HepG2 (cell line): ENCODE measurements around the gene ACE2. TPM values are rescaled to one million over a fixed set of nuclear protein-coding genes. Genes with fewer than 3 reads are reported as not detected.

Experiments
- ATAC-seq: fragments of 200-7000 bp; cut with Tn5 transposase; 3 replicates; pipeline ENCODE4 v1.9.1; 2020; ENCODE audit warnings: mild to moderate bottlenecking, moderate library complexity
- BruUV-seq: library from RNA; stranded (reverse); fragments of 400-500 nt; replicated peaks from 2 replicates; lab custom pipeline; 2021; lab: Mats Ljungman, UMichigan
- CTCF ChIA-PET: fragments of 300-600 bp; formaldehyde crosslinking; extraction: SDS; loops from one replicate; lab custom pipeline; 2021; ENCODE audit warnings: low total read pairs, inconsistent platforms, low intra/inter-chr PET ratio; lab: Yijun Ruan, JAX
- POLR2A ChIA-PET: fragments of 350-600 bp; sonication (Branson Sonifier 250); formaldehyde crosslinking; loops from one replicate; lab custom pipeline; 2020; ENCODE audit warnings: antibody characterized with exemption, inconsistent platforms; lab: Yijun Ruan, JAX
- DNase-seq: peaks from one replicate; pipeline ENCODE4 v3.0.0-alpha.2; 2015; ENCODE audit warnings: low spot score
- FAIRE-seq: peaks from 3 replicates; lab custom pipeline; 2011; peaks lifted over from hg19 to GRCh38; lab: Jason Lieb, UNC
- H2AFZ ChIP-seq: one replicate; pipeline ENCODE4 v1.6.1; 2011; ENCODE audit warnings: low read length, inconsistent platforms
- H3K27ac ChIP-seq: fragments of 300-600 bp; 3 replicates; pipeline ENCODE4 v1.8.0; 2011; ENCODE audit warnings: mixed run types, mild to moderate bottlenecking, mixed read lengths, low read length, inconsistent platforms; ENCODE audit not compliant: insufficient read depth; ENCODE audit errors: extremely low read length
- H3K27me3 ChIP-seq, 2 experiments: fragments of 200-600 bp in 1 of 2; 2 replicates in 1 of 2; 3 replicates in 1 of 2; pipeline versions ENCODE4 v1.6.0 to v1.8.0; 2011; ENCODE audit warnings: low read length in 2 of 2, mild to moderate bottlenecking in 2 of 2, moderate library complexity in 2 of 2, inconsistent platforms in 1 of 2; ENCODE audit not compliant: insufficient read depth in 2 of 2, control insufficient read depth in 1 of 2
- H3K36me3 ChIP-seq, 2 experiments: fragments of 200-600 bp in 1 of 2; replicated peaks in 1 of 2; 2 replicates in 1 of 2; 3 replicates in 1 of 2; pipeline versions ENCODE4 v1.5.1 to v1.8.0; 2011; ENCODE audit warnings: low read length in 2 of 2, inconsistent platforms in 1 of 2; ENCODE audit not compliant: insufficient read depth in 2 of 2, control insufficient read depth in 1 of 2
- H3K4me1 ChIP-seq: 2 replicates; pipeline ENCODE4 v1.5.1; 2012; ENCODE audit warnings: low read length, inconsistent platforms; ENCODE audit not compliant: insufficient read depth
- H3K4me2 ChIP-seq: 2 replicates; pipeline ENCODE4 v1.6.0; 2011; ENCODE audit warnings: low read depth, low read length, inconsistent platforms
- H3K4me3 ChIP-seq, 3 experiments: fragments of 200-600 bp in 1 of 3; sonication (generic), shearing (Covaris generic) in 1 of 3; replicated peaks in 1 of 3; 2 replicates each; pipeline ENCODE4 v1.5.1; 2011 to 2016; ENCODE audit warnings: low read length in 3 of 3, inconsistent platforms in 2 of 3, low read depth in 2 of 3, mild to moderate bottlenecking in 2 of 3, control low read depth in 1 of 3, mixed read lengths in 1 of 3; ENCODE audit not compliant: insufficient read depth in 1 of 3
- H3K79me2 ChIP-seq: one replicate; pipeline ENCODE4 v1.6.1; 2011; ENCODE audit warnings: low read length, inconsistent platforms; ENCODE audit not compliant: insufficient read depth
- H3K9ac ChIP-seq: 2 replicates; pipeline ENCODE4 v1.6.0; 2011; ENCODE audit warnings: mild to moderate bottlenecking, low read depth, low read length, inconsistent platforms; ENCODE audit not compliant: insufficient read depth
- H3K9me3 ChIP-seq: 2 replicates; pipeline ENCODE4 v1.5.1; 2012; ENCODE audit warnings: mild to moderate bottlenecking, low read length
- H4K20me1 ChIP-seq: 2 replicates; pipeline ENCODE4 v1.6.0; 2011; ENCODE audit warnings: inconsistent platforms, mild to moderate bottlenecking, low read length, moderate library complexity; ENCODE audit not compliant: insufficient read depth
- ATF1 ChIP-seq: IDR thresholded peaks from 2 replicates; pipeline ENCODE4 v1.6.1; 2016; ENCODE audit warnings: mild to moderate bottlenecking, control low read depth
- CENPX ChIP-seq: sonication (generic); formaldehyde crosslinking; IDR thresholded peaks from 2 replicates; pipeline ENCODE4 v1.9.0; 2021; ENCODE audit warnings: mild to moderate bottlenecking, missing genetic modification reagents, moderate library complexity
- FOSL1 ChIP-seq: sonication (generic); formaldehyde crosslinking; IDR thresholded peaks from 2 replicates; pipeline ENCODE4 v1.9.0; 2021; ENCODE audit warnings: missing genetic modification reagents, borderline replicate concordance
- FOXJ3 ChIP-seq: sonication (generic); formaldehyde crosslinking; IDR thresholded peaks from 2 replicates; pipeline ENCODE4 v1.4.0; 2020; ENCODE audit warnings: missing genetic modification reagents, mild to moderate bottlenecking, borderline replicate concordance
- GTF2F1 ChIP-seq: fragments of 150-350 bp; IDR thresholded peaks from 2 replicates; pipeline ENCODE4 v1.6.1; 2014; ENCODE audit warnings: low read length
- HNF4G ChIP-seq, 2 experiments: sonication (generic) in 1 of 2; formaldehyde crosslinking in 1 of 2; IDR thresholded peaks; 2 replicates each; pipeline versions ENCODE4 v1.4.0 to v1.6.1; 2011 to 2020; ENCODE audit warnings: borderline replicate concordance in 2 of 2, low read depth in 2 of 2, mild to moderate bottlenecking in 2 of 2, low read length in 1 of 2, missing genetic modification reagents in 1 of 2, moderate library complexity in 1 of 2
- KAT8 ChIP-seq: IDR thresholded peaks from 2 replicates; pipeline ENCODE4 v1.6.1; 2016; ENCODE audit warnings: missing genetic modification reagents, missing compliant biosample characterization
- MTA1 ChIP-seq: sonication (generic); formaldehyde crosslinking; IDR thresholded peaks from 2 replicates; pipeline ENCODE4 v1.4.0; 2020; ENCODE audit warnings: missing genetic modification reagents, mild to moderate bottlenecking, borderline replicate concordance
- NR1H2 ChIP-seq: sonication (generic); formaldehyde crosslinking; IDR thresholded peaks from 2 replicates; pipeline ENCODE4 v1.8.1; 2022; ENCODE audit warnings: low read depth, missing genetic modification reagents, borderline replicate concordance
- TCF7 ChIP-seq: sonication (generic); IDR thresholded peaks from 2 replicates; pipeline ENCODE4 v1.6.1; 2016; ENCODE audit warnings: antibody characterized with exemption, low read depth
- ZNF160 ChIP-seq: sonication (generic); formaldehyde crosslinking; IDR thresholded peaks from 2 replicates; pipeline ENCODE4 v1.8.0; 2022; ENCODE audit warnings: mild to moderate bottlenecking, inconsistent platforms, missing genetic modification reagents
- ZNF549 ChIP-seq: sonication (generic); formaldehyde crosslinking; IDR thresholded peaks from 2 replicates; pipeline ENCODE4 v1.5.0; 2020; ENCODE audit warnings: missing genetic modification reagents
- ZNF598 ChIP-seq: sonication (generic); formaldehyde crosslinking; IDR thresholded peaks from 2 replicates; pipeline ENCODE4 v1.5.1; 2020; ENCODE audit warnings: mild to moderate bottlenecking, missing genetic modification reagents, borderline replicate concordance
- ZNF724P ChIP-seq: sonication (generic); formaldehyde crosslinking; IDR thresholded peaks from 2 replicates; pipeline ENCODE4 v1.8.0; 2022; ENCODE audit warnings: missing genetic modification reagents, borderline replicate concordance
- ZNF792 ChIP-seq: IDR thresholded peaks from 2 replicates; pipeline ENCODE4 v1.6.1; 2016
- WGBS: methylation state at CpG from one replicate; pipeline ENCODE4 v1.1.6; 2017; ENCODE audit warnings: low lambda C conversion rate; 5-methylcytosine and 5-hydroxymethylcytosine counted together
- in situ Hi-C: cut with HindIII; loops from 2 replicates; pipeline ENCODE4 v1.10.0; 2017; ENCODE audit warnings: low pct_unique_long_range_greater_than_20kb; ENCODE audit not compliant: extremely low pct_ligation_motif_present
- intact Hi-C: fragments of 100-400 bp; cut with micrococcal nuclease; formaldehyde crosslinking; loops from one replicate; pipeline ENCODE4 v1.10.0; 2022; ENCODE audit not compliant: unreplicated experiment
- polyA plus RNA-seq, 8 experiments: library from polyadenylated mRNA; depleted of rRNA in 3 of 8; stranded (reverse) in 7 of 8; unstranded in 1 of 8; fragments of >200 nt; fragmentation: Illumina TruSeq in 4 of 8; extraction: Trizol in 4 of 8; gene quantifications; 2 replicates each; pipeline versions ENCODE4 v1.2.1 to v1.2.3, GENCODE V29; 2011 to 2016; ENCODE audit warnings: low read depth in 4 of 8, missing spikeins in 1 of 8, mixed read lengths in 1 of 8; ENCODE audit not compliant: insufficient read depth in 1 of 8
- total RNA-seq, 5 experiments: library from RNA; depleted of rRNA; stranded (reverse); fragments of >200 nt; fragmentation: Illumina TruSeq; extraction: Trizol; gene quantifications; 2 replicates each; pipeline ENCODE4 v1.2.3, GENCODE V29; 2016; ENCODE audit warnings: low read depth in 1 of 5
- TF ChIP-seq, protein P1 (sequence below): sonication (generic); formaldehyde crosslinking; IDR thresholded peaks from 2 replicates; pipeline ENCODE4 v1.8.1; 2023; ENCODE audit warnings: mild to moderate bottlenecking, missing genetic modification reagents, borderline replicate concordance
- TF ChIP-seq, protein P2 (sequence below): IDR thresholded peaks from 2 replicates; pipeline ENCODE4 v1.6.1; 2016; ENCODE audit warnings: low read depth
- TF ChIP-seq, protein P3 (sequence below): sonication (generic); formaldehyde crosslinking; IDR thresholded peaks from 2 replicates; pipeline ENCODE4 v1.4.0; 2020; ENCODE audit warnings: missing genetic modification reagents

ACE2 gene
- total and polyA plus RNA-seq, 2 of the 13 experiments (the other 11 are each of a cell fraction or from before 2014, with no cell fraction given), result 0.46 to 3.1 TPM

DNA sequence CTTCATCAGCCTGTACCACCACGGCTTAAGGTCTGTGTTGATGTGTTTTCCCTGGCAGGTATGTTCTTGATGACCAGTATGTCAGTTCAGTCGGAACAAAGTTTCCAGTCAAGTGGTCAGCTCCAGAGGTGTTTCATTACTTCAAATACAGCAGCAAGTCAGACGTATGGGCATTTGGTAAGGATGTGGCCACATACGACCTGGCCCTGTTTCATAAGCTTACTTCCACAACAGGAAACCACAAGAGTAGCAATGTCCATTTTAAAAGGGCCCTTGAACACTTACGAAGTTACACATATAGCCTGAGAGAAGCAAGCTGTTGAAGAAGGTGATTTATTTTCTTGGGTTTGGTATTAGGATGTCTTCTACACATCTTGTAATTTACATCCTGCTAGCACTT, 54.0 kb downstream of the ACE2 start:
- no TSS peak for BruUV-seq
- Histone ChIP-seq H2AFZ (no peak overlapping the region), H3K4me2 (no peak overlapping the region), H3K27ac (no peak overlapping the region), H3K4me1 (no peaks in the 10 kb centered on the region), H3K36me3 (no peaks in the 10 kb centered on the region), H3K9ac (no peak overlapping the region), H3K79me2 (no peaks in the 10 kb centered on the region), H4K20me1 (no peaks in the 10 kb centered on the region), H3K9me3 (no peaks in the 10 kb centered on the region), H3K27me3 (no peaks in the 10 kb centered on the region), H3K4me3 (no peak overlapping the region)
- ChIA-PET CTCF (no interaction called here), POLR2A (no interaction called here)
- TF ChIP-seq KAT8 (CRISPR knock-in tag) (no peak), FOXJ3 (CRISPR knock-in tag) (no peak), GTF2F1 (no peak), NR1H2 (CRISPR knock-in tag) (no peak), ATF1 (CRISPR knock-in tag) (no peak), TCF7 (no peak), HNF4G (IDR thresholded peaks at IDR 0.05; ENCODE audit: borderline replicate concordance, low read depth, low read length) (no peak), HNF4G (CRISPR knock-in tag; IDR thresholded peaks at IDR 0.05; ENCODE audit: borderline replicate concordance, low read depth) (no peak), ZNF160 (CRISPR knock-in tag) (no peak), ZNF724P (CRISPR knock-in tag) (no peak), ZNF549 (no peak), FOSL1 (CRISPR knock-in tag) (no peak), ZNF792 (CRISPR knock-in tag) (no peak), CENPX (no peak), MTA1 (CRISPR knock-in tag) (no peak), ZNF598 (CRISPR knock-in tag) (no peak)
- TF ChIP-seq, protein P1, sequence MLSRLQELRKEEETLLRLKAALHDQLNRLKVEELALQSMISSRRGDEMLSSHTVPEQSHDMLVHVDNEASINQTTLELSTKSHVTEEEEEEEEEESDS (CRISPR knock-in tag), result no peak
- TF ChIP-seq, protein P2, sequence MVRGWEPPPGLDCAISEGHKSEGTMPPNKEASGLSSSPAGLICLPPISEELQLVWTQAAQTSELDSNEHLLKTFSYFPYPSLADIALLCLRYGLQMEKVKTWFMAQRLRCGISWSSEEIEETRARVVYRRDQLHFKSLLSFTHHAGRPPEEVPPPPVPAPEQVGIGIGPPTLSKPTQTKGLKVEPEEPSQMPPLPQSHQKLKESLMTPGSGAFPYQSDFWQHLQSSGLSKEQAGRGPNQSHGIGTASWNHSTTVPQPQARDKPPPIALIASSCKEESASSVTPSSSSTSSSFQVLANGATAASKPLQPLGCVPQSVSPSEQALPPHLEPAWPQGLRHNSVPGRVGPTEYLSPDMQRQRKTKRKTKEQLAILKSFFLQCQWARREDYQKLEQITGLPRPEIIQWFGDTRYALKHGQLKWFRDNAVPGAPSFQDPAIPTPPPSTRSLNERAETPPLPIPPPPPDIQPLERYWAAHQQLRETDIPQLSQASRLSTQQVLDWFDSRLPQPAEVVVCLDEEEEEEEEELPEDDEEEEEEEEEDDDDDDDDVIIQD (CRISPR knock-in tag), result no peak
- TF ChIP-seq, protein P3, sequence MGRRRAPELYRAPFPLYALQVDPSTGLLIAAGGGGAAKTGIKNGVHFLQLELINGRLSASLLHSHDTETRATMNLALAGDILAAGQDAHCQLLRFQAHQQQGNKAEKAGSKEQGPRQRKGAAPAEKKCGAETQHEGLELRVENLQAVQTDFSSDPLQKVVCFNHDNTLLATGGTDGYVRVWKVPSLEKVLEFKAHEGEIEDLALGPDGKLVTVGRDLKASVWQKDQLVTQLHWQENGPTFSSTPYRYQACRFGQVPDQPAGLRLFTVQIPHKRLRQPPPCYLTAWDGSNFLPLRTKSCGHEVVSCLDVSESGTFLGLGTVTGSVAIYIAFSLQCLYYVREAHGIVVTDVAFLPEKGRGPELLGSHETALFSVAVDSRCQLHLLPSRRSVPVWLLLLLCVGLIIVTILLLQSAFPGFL (CRISPR knock-in tag), result no peak
- FAIRE-seq (no peak), ATAC-seq (no peak), DNase-seq (no peak)
- in situ Hi-C loops (no loop called here), intact Hi-C loops (no loop called here)
- WGBS, result 0% methylated on average over 2 of the region's 5 CpGs
